Measurements from ENCODE around the gene ANKRD33B. TPM values are rescaled to one million over a fixed set of nuclear protein-coding genes. Genes with fewer than 3 reads are reported as not detected.

Gene ANKRD33B
- total and polyA plus RNA-seq, 2 of the 13 experiments (the other 11 are each of a cell fraction or from before 2014, with no cell fraction given), result 0.02 TPM; not detected in 1

DNA sequence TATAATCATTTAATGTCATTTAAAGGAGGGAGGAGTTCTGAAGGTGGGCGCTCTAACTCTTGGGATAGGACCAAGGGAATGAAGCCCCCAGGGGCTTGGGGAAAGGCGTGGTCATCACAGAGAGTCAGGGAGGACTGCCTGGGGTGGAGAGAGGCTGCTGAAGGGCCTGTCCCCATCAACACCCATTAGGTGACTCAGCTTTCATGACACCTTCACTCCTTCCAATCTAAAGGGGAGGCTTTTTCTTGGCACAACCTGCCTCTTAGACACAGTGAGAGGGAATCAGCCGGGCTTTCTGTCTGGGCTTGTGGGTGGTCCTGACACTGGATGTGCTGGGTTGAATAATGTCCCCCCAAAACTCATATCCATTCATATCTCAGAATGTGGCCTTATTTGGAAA is 31.4 kb upstream of the ANKRD33B start:
- H3K4me2 ChIP-seq (ENCODE audit: low read depth, low read length), result no peak overlapping the region
- CTCF ChIA-PET (ENCODE audit: low intra/inter-chr PET ratio, low total read pairs), result no interaction called here
- no peak overlapping the region for H3K4me3 ChIP-seq (replicated peaks in 1 of 3; ENCODE audit: insufficient read depth in 1 of 3, low read depth in 2 of 3, low read length in 3 of 3)
- no peak for DNase-seq (ENCODE audit: low spot score)
- TF ChIP-seq MXI1 (IDR thresholded peaks at IDR 0.05; ENCODE audit: borderline replicate concordance, low read depth, low read length) (no peak), ZNF839 (CRISPR knock-in tag; IDR thresholded peaks at IDR 0.05; ENCODE audit: borderline replicate concordance) (no peak), ZNF563 (CRISPR knock-in tag; IDR thresholded peaks at IDR 0.05) (no peak), SNRNP70 (IDR thresholded peaks at IDR 0.05; ENCODE audit: low read depth, low read length) (no peak), TSC22D2 (CRISPR knock-in tag; IDR thresholded peaks at IDR 0.05; ENCODE audit: borderline replicate concordance) (no peak)
- TF ChIP-seq, protein P1, sequence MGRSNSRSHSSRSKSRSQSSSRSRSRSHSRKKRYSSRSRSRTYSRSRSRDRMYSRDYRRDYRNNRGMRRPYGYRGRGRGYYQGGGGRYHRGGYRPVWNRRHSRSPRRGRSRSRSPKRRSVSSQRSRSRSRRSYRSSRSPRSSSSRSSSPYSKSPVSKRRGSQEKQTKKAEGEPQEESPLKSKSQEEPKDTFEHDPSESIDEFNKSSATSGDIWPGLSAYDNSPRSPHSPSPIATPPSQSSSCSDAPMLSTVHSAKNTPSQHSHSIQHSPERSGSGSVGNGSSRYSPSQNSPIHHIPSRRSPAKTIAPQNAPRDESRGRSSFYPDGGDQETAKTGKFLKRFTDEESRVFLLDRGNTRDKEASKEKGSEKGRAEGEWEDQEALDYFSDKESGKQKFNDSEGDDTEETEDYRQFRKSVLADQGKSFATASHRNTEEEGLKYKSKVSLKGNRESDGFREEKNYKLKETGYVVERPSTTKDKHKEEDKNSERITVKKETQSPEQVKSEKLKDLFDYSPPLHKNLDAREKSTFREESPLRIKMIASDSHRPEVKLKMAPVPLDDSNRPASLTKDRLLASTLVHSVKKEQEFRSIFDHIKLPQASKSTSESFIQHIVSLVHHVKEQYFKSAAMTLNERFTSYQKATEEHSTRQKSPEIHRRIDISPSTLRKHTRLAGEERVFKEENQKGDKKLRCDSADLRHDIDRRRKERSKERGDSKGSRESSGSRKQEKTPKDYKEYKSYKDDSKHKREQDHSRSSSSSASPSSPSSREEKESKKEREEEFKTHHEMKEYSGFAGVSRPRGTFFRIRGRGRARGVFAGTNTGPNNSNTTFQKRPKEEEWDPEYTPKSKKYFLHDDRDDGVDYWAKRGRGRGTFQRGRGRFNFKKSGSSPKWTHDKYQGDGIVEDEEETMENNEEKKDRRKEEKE (IDR thresholded peaks at IDR 0.05), result no peak
- TF ChIP-seq, protein P2, sequence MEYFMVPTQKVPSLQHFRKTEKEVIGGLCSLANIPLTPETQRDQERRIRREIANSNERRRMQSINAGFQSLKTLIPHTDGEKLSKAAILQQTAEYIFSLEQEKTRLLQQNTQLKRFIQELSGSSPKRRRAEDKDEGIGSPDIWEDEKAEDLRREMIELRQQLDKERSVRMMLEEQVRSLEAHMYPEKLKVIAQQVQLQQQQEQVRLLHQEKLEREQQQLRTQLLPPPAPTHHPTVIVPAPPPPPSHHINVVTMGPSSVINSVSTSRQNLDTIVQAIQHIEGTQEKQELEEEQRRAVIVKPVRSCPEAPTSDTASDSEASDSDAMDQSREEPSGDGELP (IDR thresholded peaks at IDR 0.05; ENCODE audit: borderline replicate concordance, low read depth), result no peak
- H3K9me3 ChIP-seq (ENCODE audit: low read length), result no peaks in the 10 kb centered on the region
- BruUV-seq (replicated peaks), result no TSS peak
- no peak for FAIRE-seq
- WGBS (ENCODE audit: low lambda C conversion rate), result 41% methylated on average over 3 of the region's 3 CpGs
- no peaks in the 10 kb centered on the region for H3K79me2 ChIP-seq (ENCODE audit: insufficient read depth, low read length)
- POLR2A ChIA-PET, result no interaction called here
- H3K4me1 ChIP-seq (ENCODE audit: insufficient read depth, low read length), result no peaks in the 10 kb centered on the region
- no peak overlapping the region for H3K9ac ChIP-seq (ENCODE audit: insufficient read depth, low read depth, low read length)
- H3K27ac ChIP-seq (ENCODE audit: extremely low read length, insufficient read depth, low read length), result no peak overlapping the region
- intact Hi-C loops (cut with micrococcal nuclease; ENCODE audit: unreplicated experiment), result no loop called here
- peaks cover 0 to 8% of the 10 kb centered on the region in 2 experiments; a peak in 2 of 5 replicates for H3K27me3 ChIP-seq (ENCODE audit: control insufficient read depth in 1 of 2, insufficient read depth in 2 of 2, low read length in 2 of 2)
- H2AFZ ChIP-seq (ENCODE audit: low read length), result no peak overlapping the region
- H4K20me1 ChIP-seq (ENCODE audit: insufficient read depth, low read length), result no peaks in the 10 kb centered on the region
- no peaks in the 10 kb centered on the region for H3K36me3 ChIP-seq (replicated peaks in 1 of 2; ENCODE audit: control insufficient read depth in 1 of 2, insufficient read depth in 2 of 2, low read length in 2 of 2)
- in situ Hi-C loops (cut with HindIII; ENCODE audit: extremely low pct_ligation_motif_present, low pct_unique_long_range_greater_than_20kb), result no loop called here
- no peak for ATAC-seq
